Endometrial microvascular endothelial cells (primary cell): ENCODE measurements around the gene KNDC1. TPM values are rescaled to one million over a fixed set of nuclear protein-coding genes. Genes with fewer than 3 reads are reported as not detected.

ENCODE experiments used
- in situ Hi-C: cut with HindIII; loops from 2 replicates; pipeline ENCODE4 v1.10.0; 2017; ENCODE audit warnings: low sequenced_read_pairs, low pct_unique_long_range_greater_than_20kb; ENCODE audit errors: inconsistent ontology term
- total RNA-seq: library from RNA; depleted of rRNA; stranded (reverse); fragments of >200 nt; gene quantifications from one replicate; pipeline ENCODE4 v1.2.3, GENCODE V29; 2015; ENCODE audit errors: inconsistent ontology term

The KNDC1 gene
- total RNA-seq, 1 donor from 2014 or later, result not detected

DNA sequence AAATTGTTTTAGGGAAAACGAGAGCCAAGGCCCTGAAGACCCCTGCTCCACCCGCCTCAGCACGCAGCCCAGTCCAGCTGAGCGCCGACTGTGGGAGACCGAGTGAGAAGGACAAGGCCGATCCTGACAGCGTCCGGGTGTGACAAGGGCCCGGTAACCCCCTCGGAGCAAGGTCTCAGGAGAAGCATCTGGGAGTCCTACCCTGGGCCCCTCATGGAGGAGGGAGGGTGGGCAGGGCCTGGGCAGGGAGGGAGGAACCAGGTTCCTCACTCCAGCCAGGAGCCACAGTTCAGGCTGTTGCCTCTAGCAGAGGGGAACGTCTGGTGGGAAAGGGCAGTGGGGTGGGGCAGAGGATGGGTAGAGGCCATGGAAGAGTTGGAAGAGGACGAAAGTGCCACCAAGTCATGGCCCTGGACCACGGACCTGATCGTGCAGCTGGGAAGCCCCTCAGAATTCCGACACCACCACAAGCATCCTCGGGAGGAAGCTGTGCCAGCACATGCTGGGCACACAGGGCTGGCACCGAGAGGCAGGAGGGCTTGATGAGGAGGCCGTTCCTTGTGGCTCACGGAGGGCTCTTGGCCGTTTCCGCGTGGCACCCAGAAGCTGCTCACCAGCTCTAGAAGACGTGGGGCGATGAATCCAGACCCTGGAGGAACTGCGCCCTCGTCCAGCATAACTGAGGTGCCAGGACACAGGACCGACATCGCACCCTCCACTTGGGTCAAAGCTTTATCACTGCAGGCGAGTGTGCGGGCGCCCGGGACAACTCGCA lies 2.2 kb upstream of the KNDC1 start:
- in situ Hi-C loops, result loop anchor here (25.0 kb wide), 2 partner anchors 121 to 221 kb away; partner anchors contain the start of gene CFAP46

DNA sequence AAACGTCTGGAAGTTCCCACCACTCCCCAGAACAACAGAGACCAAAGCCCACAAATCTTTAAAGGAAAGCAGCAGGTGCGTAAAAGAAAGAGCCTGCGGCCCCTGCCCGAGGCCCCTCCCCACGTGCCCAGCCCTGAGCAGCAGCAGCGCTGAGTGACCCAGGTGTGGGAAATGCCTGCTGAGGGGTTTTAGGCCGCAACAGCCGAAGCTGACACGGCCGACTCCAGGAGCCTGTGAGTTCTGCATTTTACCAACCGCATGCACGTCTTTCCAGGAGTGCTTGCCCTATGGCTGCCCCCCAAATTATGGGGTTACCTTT lies 1.6 kb upstream of the KNDC1 start:
- in situ Hi-C loops, result loop anchor here (25.0 kb wide), 2 partner anchors 121 to 221 kb away; partner anchors contain the start of gene CFAP46

DNA sequence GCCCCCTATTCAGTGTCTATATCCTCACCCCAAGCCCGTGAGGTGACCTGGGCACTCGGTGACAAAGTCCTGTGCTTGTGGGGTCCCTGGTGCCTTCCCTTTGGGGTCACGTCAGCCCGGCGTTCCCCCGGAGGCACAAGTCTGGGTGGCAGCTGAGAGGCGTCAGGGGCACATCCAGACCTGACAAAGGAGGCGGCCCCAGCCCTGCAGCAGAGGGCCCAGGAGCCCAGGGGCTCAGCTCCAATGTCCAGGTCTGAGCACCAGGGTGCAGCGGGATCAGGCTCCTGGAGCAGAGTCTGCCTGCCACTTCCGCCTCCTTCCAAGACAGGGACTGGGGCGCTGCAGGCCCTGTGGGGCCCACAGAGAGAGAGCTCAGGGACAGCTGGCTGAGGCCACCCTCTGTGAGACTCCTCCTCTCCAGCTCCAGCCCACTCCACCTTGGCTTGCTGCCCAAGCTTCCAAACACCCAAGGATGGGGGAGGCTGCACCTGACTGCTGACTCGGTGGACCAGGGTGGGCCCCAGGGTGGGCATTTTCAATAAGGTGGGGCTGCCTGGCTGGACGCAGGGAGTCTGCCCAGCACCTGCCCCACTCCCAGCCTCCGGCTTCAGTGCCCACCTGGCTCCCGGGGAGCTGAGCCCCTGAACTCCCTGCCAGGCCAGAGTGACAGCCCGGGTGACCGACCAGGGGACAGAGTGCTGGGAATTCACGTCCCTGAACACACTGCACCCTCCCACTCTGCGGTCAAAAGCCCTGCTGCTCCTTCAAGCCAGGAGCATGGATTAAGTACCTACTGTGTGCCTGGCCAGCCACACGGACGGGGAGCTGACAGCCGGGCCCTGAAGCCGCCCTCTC lies 1.0 kb upstream of the KNDC1 start:
- in situ Hi-C loops, result loop anchor here (25.0 kb wide), 2 partner anchors 122 to 222 kb away; partner anchors contain the start of gene CFAP46

DNA sequence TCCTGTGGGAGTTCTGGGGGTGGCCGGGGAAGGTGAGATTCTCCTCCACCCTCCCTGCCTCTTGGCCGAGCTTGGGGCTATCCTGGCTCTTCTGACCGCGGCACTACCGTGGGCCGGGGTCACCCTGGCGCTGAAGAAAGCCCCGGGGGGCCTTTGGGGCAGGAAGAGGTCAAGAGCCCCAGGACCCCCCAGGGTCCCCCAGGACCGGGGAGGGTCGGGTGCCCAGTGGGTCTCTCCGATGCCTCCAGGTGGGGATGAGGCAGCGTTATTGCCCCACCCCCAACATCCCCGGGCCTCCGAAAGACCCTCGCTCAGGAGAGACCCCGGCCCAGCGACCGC lies 439 bp upstream of the KNDC1 start:
- in situ Hi-C loops, result loop anchor here (25.0 kb wide), 2 partner anchors 122 to 222 kb away; partner anchors contain the start of gene CFAP46

DNA sequence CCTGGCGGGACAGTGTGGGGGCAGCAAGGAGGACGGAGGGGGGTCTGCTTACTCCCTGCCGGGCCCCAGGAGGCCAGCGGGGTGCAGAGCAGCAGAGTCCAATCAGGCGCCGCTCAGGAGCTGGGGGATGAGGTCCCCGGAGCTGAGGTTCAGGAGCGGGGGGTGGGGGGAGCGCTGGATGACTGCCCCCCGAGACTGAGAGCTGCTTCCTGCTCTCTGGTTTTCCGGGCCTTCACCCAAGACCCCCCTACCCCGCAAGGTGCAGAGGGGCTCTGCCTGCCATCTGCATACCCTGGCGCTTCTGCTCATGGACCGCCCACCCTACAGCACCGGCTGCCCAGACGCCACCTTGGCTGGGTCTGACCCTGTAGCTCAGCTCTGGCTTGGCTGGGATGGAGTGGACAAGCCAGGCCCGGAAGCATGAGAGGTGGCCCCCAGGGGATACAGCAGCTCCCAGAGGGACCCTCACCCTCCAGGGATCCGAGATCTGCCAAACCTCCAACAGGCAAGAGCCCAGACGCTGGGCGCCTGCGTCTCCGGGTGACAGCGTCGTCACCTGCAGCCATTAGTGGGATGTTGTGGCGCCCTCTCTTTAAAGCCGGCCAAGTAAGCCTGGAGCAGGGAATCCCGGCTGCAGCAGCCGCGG lies 930 bp downstream of the KNDC1 start:
- in situ Hi-C loops, result loop anchor here (25.0 kb wide), 2 partner anchors 124 to 224 kb away; partner anchors contain the start of gene CFAP46

DNA sequence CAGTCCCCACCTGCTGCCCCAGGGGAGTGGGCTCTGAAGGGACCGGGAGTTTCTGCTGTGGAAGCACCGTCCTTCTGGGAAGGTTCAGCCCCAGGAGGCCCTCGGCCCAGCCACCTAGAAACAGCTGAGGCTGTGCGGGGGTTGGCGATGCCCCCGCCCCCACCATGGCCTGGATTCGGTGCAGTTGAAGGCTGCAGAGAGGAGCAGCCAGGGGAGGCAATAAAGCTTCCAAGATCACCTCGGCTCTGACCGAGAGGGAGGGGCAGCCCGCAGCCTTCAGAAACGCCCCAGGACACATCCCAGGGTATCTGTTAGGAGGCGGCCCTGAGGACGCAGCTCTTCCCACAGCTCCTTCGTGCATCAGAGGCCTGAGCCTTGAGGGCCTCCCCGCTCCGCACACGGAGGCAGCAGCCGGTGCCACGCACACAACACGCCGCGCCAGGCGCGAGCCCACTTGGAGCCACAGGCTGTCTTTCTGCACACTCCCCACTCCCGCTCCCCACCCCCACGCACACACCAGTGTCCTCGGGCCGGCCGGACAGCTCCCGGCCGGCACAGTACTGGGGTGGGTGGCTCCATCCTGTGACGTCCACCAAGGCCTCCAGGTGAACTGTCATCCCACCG lies 1.6 kb downstream of the KNDC1 start:
- in situ Hi-C loops, result loop anchor here (25.0 kb wide), 2 partner anchors 124 to 224 kb away; partner anchors contain the start of gene CFAP46

DNA sequence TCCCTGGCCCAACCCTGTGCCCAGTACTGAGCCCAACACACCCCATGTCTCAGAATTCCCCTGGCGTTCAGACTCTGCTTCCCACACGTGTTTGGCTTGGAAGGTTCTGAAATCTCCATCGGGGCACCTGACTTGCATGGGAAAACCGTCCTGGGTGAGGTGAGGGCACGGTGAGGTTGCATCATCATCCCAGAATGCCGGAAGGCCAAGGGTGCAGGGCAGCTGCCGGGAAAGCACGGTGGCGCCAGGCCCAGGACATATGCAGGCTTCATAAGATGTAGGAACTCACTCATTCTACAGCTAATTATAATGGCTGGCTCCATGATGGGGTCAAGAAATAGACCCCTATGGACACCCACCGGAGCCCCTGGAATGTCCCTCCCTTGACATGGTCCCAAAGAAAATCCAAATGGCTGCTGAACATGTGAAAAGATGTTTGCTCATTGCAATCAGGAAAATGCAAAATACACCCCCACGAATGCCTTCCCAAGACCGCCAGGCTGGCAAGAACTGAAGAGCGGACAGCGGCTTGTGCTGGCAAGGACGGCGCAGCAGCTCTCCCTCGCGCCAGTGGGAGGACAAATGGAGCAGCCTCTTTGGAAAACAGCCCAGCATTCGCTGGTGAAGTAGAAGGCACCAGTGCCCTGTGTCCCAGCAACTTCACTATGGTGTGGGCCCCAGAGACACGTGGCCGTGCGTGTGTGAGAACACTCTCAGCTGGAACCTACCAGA lies 2.3 kb downstream of the KNDC1 start:
- in situ Hi-C loops, result loop anchor here (25.0 kb wide), 2 partner anchors 125 to 225 kb away; partner anchors contain the start of gene CFAP46

DNA sequence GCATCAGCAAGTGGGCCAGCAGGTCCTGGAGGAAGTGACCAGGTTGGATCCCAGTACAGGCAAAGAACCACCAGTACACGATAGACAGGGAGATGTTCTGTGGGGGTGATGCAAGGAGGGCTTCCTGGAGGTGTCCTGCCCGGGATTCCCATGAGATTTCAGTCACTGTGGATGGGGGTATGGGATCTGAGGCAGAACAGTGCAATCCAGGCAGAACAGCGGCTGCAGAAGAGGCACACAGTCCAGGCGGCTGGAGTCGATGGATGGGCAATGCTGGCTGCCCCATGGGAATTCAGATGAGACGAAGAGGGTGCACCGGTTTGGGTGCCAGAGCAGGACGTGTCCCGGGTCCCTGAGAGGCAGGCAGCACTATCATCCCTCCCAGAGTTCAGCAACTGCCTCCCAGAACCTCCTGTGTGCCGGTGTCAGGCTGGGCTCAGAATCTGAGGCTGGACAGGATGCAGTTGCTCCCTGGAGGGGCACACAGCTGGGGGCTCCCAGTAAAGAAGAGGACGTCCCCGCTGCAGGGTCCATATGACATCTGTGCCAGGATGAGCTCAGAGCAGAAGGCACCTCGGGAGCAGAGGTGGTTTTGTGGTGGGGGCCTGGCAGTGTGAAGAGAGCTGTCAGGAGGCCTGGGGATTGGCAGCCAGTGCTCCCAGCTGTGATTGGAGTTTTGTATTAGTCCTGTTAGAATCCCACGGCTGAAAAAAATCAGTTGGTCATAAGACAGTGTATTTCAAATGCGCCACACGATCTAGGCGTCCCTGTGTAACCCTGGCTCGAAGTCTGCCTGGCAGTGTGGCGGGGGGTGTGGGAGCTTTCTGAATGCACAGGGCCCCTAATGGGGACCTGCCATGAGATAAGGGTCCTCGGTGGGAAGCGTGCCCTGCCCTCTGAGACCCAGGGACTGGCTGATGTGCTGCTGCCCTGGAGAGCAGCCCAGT lies 3.2 kb downstream of the KNDC1 start:
- in situ Hi-C loops, result loop anchor here (25.0 kb wide), 2 partner anchors 126 to 226 kb away; partner anchors contain the start of gene CFAP46

DNA sequence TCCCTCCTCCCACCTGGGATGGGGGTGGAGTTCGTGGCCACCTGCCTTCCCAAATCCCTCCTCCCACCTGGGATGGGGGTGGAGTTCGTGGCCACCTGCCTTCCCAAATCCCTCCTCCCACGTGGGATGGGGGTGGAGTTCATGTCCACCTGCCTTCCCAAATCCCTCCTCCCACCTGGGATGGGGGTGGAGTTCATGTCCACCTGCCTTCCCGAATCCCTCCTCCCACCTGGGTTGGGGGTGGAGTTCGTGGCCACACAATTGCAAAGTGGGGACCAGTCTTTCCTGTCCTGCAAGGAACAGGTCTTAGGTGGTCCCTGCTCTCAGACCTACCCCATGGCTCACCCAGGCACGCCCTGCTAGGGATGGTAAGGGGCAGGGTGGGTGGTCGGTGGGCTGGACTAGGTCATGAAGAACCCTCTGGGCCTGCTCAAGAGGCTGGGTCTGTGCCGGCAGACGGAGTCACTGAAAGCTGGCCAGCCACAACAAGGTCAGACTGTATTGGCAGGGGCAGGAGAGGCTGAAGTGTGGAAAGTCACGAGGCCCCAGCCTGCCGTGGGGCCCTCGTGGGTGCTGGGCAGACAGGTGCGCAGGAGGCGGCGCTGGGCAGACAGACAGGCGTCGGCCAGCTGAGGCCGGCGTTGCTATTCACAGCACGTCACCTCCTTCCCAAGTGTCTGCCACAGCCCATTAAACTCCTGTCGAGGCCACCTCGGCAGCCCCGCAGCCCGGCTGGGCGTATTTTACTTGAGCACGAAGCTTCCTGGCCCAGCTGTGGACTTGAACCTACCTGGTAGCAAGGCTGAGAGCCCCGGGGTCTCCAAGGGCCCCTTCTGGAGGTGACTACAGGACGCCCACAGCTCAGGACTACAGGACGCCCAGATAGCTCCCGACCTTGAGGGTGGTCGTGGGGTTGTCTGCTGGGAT lies 4.1 kb downstream of the KNDC1 start:
- in situ Hi-C loops, result loop anchor here (25.0 kb wide), 2 partner anchors 127 to 227 kb away; partner anchors contain the start of gene CFAP46

DNA sequence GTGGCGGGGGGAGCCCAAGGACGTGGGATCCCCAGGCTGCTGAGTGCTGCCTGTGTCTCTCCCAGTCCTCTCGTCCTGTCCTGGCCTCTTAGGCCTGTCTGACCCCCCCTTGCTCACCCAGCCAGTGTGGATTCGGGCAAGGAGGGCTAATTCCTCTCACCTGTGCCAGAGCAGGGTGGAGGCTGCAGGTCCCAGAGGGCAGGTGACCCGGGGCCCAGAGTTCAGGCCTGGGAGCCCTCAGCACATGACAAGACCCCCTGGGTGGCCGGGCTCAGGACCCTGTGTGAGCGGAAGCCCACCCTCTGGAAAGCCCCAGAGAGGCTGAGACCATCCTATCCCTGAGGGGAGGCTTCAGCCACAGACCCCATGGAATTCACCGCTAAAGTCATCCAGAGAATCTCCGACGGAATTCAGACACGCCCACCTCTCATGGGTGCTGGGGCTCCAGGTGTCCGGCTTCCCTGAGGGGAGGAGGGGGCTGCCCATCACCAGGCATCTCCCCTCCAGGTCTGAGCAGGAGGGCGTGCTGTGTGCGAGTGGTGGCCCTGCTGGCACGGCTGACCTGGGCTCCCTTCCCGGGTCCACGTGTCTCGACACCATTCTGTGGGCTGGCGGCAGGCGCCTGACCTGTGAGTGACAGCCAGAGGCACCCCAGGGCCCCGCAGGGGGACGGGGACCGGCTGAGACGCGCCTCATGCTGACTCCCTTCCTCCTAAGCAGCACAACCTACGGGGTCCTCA lies 5.0 kb downstream of the KNDC1 start:
- in situ Hi-C loops, result loop anchor here (25.0 kb wide), 2 partner anchors 128 to 228 kb away; partner anchors contain the start of gene CFAP46

DNA sequence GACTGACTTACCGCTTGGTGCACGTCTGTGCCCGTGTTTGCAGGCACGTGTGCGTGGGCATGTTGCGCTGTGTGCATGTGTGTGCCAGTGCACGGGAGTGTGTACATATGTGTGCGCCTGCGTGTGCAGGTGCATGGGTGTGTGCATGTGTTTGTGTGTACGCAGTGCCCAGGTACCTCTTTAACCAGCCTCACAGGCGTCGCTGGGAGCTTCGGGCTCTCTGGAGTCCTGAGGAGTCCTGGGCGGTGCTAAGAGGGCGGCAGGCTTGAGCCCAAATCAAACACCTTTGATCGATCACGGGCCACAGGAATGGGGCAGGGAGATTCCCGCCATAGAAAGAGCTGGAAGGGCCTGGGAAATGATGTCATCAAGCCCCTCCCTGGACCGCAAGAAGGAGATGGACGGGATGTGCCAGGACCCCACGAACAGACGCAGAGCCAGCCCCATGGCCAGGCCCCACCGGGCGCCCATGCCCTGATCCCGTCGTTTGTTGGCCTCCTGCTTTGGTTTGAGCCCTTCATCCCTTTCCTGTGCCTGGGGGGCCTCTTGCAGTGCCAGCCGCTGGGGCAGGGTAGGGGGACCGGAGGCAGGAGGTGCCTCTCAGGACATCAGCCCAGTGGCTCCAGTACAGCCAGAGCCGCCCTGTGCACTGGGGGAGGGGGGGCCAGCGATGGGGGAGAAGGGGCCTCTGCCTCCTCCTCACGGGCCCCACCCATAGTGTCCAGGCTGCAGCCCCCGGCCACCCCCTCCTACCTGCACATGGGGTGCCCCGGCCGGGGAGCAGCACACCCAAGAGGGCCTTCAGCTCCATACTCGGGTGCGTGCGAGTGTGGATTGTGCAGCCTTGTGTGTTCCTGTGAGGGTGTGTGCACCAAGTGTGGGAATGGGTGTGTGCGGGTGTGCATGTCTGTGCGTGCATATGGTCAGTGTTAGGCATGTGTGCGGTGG lies 5.8 kb downstream of the KNDC1 start:
- in situ Hi-C loops, result loop anchor here (25.0 kb wide), 2 partner anchors 129 to 229 kb away; partner anchors contain the start of gene CFAP46

DNA sequence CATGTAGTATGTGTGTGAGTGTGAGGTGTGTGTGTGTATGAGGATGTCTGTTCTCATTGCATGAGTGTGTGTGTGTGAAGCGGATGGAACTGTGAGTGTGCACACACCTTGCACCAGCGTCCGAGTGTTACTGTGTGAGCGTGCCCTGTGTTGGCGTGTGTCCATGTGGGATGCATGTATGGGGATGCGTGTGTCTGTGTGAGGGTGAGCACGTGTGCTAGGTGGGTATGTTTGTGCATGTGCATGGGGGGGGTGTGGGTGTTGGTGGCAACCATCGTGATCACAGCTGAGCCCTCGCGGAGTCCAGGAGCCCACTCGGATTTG lies 6.4 kb downstream of the KNDC1 start:
- in situ Hi-C loops, result loop anchor here (25.0 kb wide), 2 partner anchors 129 to 229 kb away; partner anchors contain the start of gene CFAP46

DNA sequence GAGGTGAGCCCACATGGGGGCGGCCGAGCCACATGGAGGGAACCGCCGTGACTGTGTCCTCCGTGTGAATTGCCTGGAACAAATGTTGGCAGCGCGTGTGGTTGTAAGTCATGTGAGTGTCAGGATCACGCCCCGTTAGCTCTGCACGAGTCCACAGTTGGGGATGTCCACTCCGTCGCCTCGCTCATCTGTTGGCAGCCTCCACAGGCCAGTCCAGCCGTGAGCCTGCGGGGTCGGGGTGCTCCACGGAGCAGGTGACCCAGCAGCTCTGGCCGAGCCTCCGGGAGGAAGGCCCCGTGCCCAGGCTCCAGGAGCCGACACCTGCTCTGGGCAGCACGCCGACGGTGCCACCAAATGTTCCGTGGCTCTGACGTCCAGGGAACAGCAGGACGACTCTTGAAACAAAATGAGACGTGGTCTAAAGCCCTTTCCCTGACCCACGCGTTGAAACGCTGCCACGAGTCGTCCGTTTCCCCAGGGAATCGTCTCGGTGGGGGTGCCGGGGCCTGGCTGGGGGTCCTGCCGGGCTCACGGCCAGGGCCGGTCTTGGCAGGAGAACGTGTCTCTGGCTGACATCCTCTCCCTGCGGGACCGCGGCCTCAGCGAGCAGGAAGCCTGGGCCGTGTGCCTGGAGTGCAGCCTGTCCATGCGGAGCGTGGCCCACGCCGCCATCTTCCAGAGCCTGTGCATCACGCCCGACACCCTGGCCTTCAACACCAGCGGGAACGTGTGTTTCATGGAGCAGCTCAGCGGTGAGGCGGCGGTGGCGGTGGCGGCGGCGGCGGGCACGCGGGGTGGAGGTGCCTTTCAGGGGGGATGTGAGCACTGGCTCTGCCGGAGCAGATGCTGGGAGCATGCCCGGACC lies 7.0 kb downstream of the KNDC1 start:
- in situ Hi-C loops, result loop anchor here (25.0 kb wide), 2 partner anchors 130 to 230 kb away; partner anchors contain the start of gene CFAP46
